GM03348 (cell line): ENCODE results near the gene AIRE.

Experiments used
- DNase-seq: peaks from one replicate; pipeline ENCODE4 v3.0.0; 2012; ENCODE audit warnings: low spot score

The AIRE gene

GRCh38 chr21:44325386-44326271 lies 40.0 kb downstream of the AIRE start:
- no peak for DNase-seq

- DNase-seq = no peak
Observed at GRCh38 chr21:44326272-44326647, 40.6 kb downstream of the AIRE start.

GRCh38 chr21:44326716-44327602 lies 41.3 kb downstream of the AIRE start:
- no peak for DNase-seq

- no peak for DNase-seq
Observed at GRCh38 chr21:44327603-44327974, 41.9 kb downstream of the AIRE start.

GRCh38 chr21:44328242-44328895 lies 42.7 kb downstream of the AIRE start:
- no peak for DNase-seq

- no peak for DNase-seq
Observed at GRCh38 chr21:44329086-44329889, 43.6 kb downstream of the AIRE start.

GRCh38 chr21:44329971-44330681 lies 44.5 kb downstream of the AIRE start:
- DNase-seq = no peak

- DNase-seq = no peak
Observed at GRCh38 chr21:44330698-44331097, 45.0 kb downstream of the AIRE start.

GRCh38 chr21:44331209-44331608 lies 45.5 kb downstream of the AIRE start:
- DNase-seq = no peak

GRCh38 chr21:44331650-44332307 lies 46.1 kb downstream of the AIRE start:
- no peak for DNase-seq

- DNase-seq = no peak
Observed at GRCh38 chr21:44332383-44332782, 46.7 kb downstream of the AIRE start.

- DNase-seq = no peak
Observed at GRCh38 chr21:44332965-44333364, 47.3 kb downstream of the AIRE start.

GRCh38 chr21:44333509-44334328 lies 48.0 kb downstream of the AIRE start:
- DNase-seq = no peak

- no peak for DNase-seq
Observed at GRCh38 chr21:44334329-44335030, 48.8 kb downstream of the AIRE start.

GRCh38 chr21:44335266-44336059 lies 49.8 kb downstream of the AIRE start:
- no peak for DNase-seq

- DNase-seq = no peak
Observed at GRCh38 chr21:44337449-44337848, 51.8 kb downstream of the AIRE start.

GRCh38 chr21:44337941-44338895 lies 52.5 kb downstream of the AIRE start:
- DNase-seq = peak; percentile 69
